HCT116 (cell line): ENCODE data around the gene GPR26. TPM values are rescaled to one million over a fixed set of nuclear protein-coding genes. Genes with fewer than 3 reads are reported as not detected.

ENCODE experiments used
- ATAC-seq: fragments of 200-7000 bp; cut with Tn5 transposase; 2 replicates; pipeline ENCODE4 v1.9.1; 2020; ENCODE audit warnings: mild to moderate bottlenecking, moderate library complexity
- BruUV-seq: library from RNA; stranded (reverse); fragments of 400-500 nt; replicated peaks from 2 replicates; lab custom pipeline; 2021; lab: Mats Ljungman, UMichigan
- CTCF ChIA-PET: fragments of 300-600 bp; sonication (Branson Sonifier 250); formaldehyde crosslinking; loops from one replicate; lab custom pipeline; 2021; ENCODE audit warnings: antibody characterized with exemption; lab: Charles Lee
- POLR2A ChIA-PET: fragments of 300-600, 350-600 bp; sonication (Branson Sonifier 250); formaldehyde crosslinking; loops from one replicate; lab custom pipeline; 2021; ENCODE audit warnings: antibody characterized with exemption; lab: Charles Lee
- RAD21 ChIA-PET, 2 experiments: fragments of 300-600 bp; sonication (Branson Sonifier 250); formaldehyde crosslinking; loops; one replicate each; lab custom pipeline; 2023; ENCODE audit warnings: low total read pairs in 2 of 2; ENCODE audit not compliant: uncharacterized antibody in 2 of 2, unreplicated experiment in 2 of 2, low non-redundant PET in 1 of 2; lab: Charles Lee
- DNase-seq: peaks from one replicate; pipeline ENCODE4 v3.0.0-alpha.2; 2010; ENCODE audit warnings: low read depth, low spot score
- H2AFZ ChIP-seq: fragments of 200-600 bp; shearing (Covaris generic), sonication (generic); 2 replicates; pipeline ENCODE4 v1.6.1; 2017; ENCODE audit warnings: low read depth, mixed run types, mixed read lengths, antibody characterized with exemption, low read length; ENCODE audit not compliant: poor library complexity, severe bottlenecking
- H3K27ac ChIP-seq: 2 replicates; pipeline ENCODE4 v1.5.1; 2012; ENCODE audit warnings: low read depth, low read length
- H3K27me3 ChIP-seq: fragments of 200-600 bp; sonication (generic); 2 replicates; pipeline ENCODE4 v1.6.1; 2016; ENCODE audit warnings: mixed run types, low read length, mixed read lengths; ENCODE audit not compliant: insufficient read depth
- H3K36me3 ChIP-seq, 2 experiments: fragments of 200-500 bp in 1 of 2; fragments of 200-600 bp in 1 of 2; sonication (Bioruptor generic) in 1 of 2; sonication (generic) in 1 of 2; 2 replicates each; pipeline versions ENCODE4 v1.5.1 to v1.6.1; 2014 to 2016; ENCODE audit warnings: low read length in 2 of 2, inconsistent platforms in 1 of 2, mixed read lengths in 1 of 2, mixed run types in 1 of 2; ENCODE audit not compliant: insufficient read depth in 2 of 2, control insufficient read depth in 1 of 2
- H3K4me1 ChIP-seq, 2 experiments: fragments of 200-600 bp in 1 of 2; sonication (generic) in 1 of 2; 2 replicates each; pipeline versions ENCODE4 v1.5.1 to v1.6.1; 2012 to 2017; ENCODE audit warnings: low read length in 2 of 2, inconsistent platforms in 1 of 2, mild to moderate bottlenecking in 1 of 2, mixed read lengths in 1 of 2, mixed run types in 1 of 2, moderate library complexity in 1 of 2; ENCODE audit not compliant: insufficient read depth in 2 of 2, control insufficient read depth in 1 of 2
- H3K4me2 ChIP-seq: fragments of 200-600 bp; sonication (generic); 2 replicates; pipeline ENCODE4 v1.6.1; 2017; ENCODE audit warnings: mixed run types, low read length, mixed read lengths
- H3K4me3 ChIP-seq, 2 experiments: fragments of 200-600 bp in 1 of 2; sonication (generic) in 1 of 2; replicated peaks in 1 of 2; 2 replicates each; pipeline ENCODE4 v1.5.1; 2011 to 2016; ENCODE audit warnings: low read length in 2 of 2, control low read depth in 1 of 2, low read depth in 1 of 2, mild to moderate bottlenecking in 1 of 2, mixed read lengths in 1 of 2, mixed run types in 1 of 2
- H3K79me2 ChIP-seq: fragments of 200-600 bp; sonication (generic); 2 replicates; pipeline ENCODE4 v1.6.1; 2017; ENCODE audit warnings: mild to moderate bottlenecking, mixed run types, low read length, moderate library complexity, mixed read lengths; ENCODE audit not compliant: insufficient read depth
- H3K9ac ChIP-seq: fragments of 200-600 bp; sonication (generic); 2 replicates; pipeline ENCODE4 v1.6.1; 2016; ENCODE audit warnings: low read length, mixed read lengths
- H3K9me2 ChIP-seq: fragments of 200-600 bp; sonication (generic), shearing (Covaris generic); 2 replicates; pipeline ENCODE4 v1.6.1; 2017; ENCODE audit warnings: mixed run types, mild to moderate bottlenecking, moderate library complexity; ENCODE audit not compliant: insufficient read depth
- H3K9me3 ChIP-seq, 2 experiments: fragments of 200-500 bp in 1 of 2; fragments of 200-600 bp in 1 of 2; sonication (Bioruptor generic) in 1 of 2; sonication (generic) in 1 of 2; 2 replicates each; pipeline ENCODE4 v1.6.1; 2014 to 2017; ENCODE audit warnings: low read length in 2 of 2, mixed read lengths in 2 of 2, inconsistent platforms in 1 of 2, low read depth in 1 of 2, mild to moderate bottlenecking in 1 of 2, mixed run types in 1 of 2, moderate library complexity in 1 of 2; ENCODE audit not compliant: control insufficient read depth in 1 of 2, insufficient read depth in 1 of 2
- H4K20me1 ChIP-seq: fragments of 200-600 bp; sonication (generic), shearing (Covaris generic); 2 replicates; pipeline ENCODE4 v1.6.1; 2017; ENCODE audit warnings: mixed run types, mild to moderate bottlenecking, moderate library complexity; ENCODE audit not compliant: insufficient read depth
- CTCF ChIP-seq, 3 experiments: fragments of 200-600 bp in 1 of 3; sonication (generic) in 1 of 3; IDR thresholded peaks in 2 of 3; conservative IDR thresholded peaks in 1 of 3; 2 replicates each; pipeline ENCODE4 v1.5.1; 2012 to 2017; ENCODE audit warnings: low read depth in 2 of 3, low read length in 2 of 3, antibody characterized with exemption in 1 of 3, borderline replicate concordance in 1 of 3, control low read depth in 1 of 3, mild to moderate bottlenecking in 1 of 3, mixed read lengths in 1 of 3, mixed run types in 1 of 3, moderate library complexity in 1 of 3; ENCODE audit not compliant: insufficient read depth in 1 of 3
- EGR1 ChIP-seq: IDR thresholded peaks from 2 replicates; pipeline ENCODE4 v1.6.1; 2012; ENCODE audit warnings: low read depth
- ELF1 ChIP-seq: IDR thresholded peaks from 2 replicates; pipeline ENCODE4 v1.6.1; 2012; ENCODE audit warnings: low read depth, borderline replicate concordance
- EZH2 ChIP-seq: fragments of 200-600 bp; sonication (generic); IDR thresholded peaks from 2 replicates; pipeline ENCODE4 v1.6.1; 2017; ENCODE audit warnings: antibody characterized with exemption, mixed run types
- POLR2AphosphoS5 ChIP-seq: IDR thresholded peaks from 2 replicates; pipeline ENCODE4 v1.6.1; 2011; ENCODE audit warnings: mild to moderate bottlenecking, low read depth, low read length, moderate library complexity
- RAD21 ChIP-seq: IDR thresholded peaks from 2 replicates; pipeline ENCODE4 v1.6.1; 2012; ENCODE audit warnings: low read depth, mild to moderate bottlenecking
- SP1 ChIP-seq: IDR thresholded peaks from 2 replicates; pipeline ENCODE4 v1.6.1; 2012; ENCODE audit warnings: low read depth
- SRF ChIP-seq: IDR thresholded peaks from 2 replicates; pipeline ENCODE4 v1.6.1; 2012; ENCODE audit warnings: low read depth
- TCF7L2 ChIP-seq: IDR thresholded peaks from 2 replicates; pipeline ENCODE4 v1.7.0; 2011; ENCODE audit warnings: borderline replicate concordance, inconsistent platforms; ENCODE audit not compliant: insufficient read depth, insufficient read length; ENCODE audit errors: extremely low read depth
- intact Hi-C: fragments of 100-400 bp; cut with micrococcal nuclease; formaldehyde crosslinking; loops from 2 replicates; pipeline ENCODE4 v1.10.0; 2022
- total RNA-seq: library from RNA; stranded (reverse); gene quantifications from one replicate; pipeline ENCODE4 v1.2.1, GENCODE V29; 2021; ENCODE audit not compliant: unreplicated experiment

Gene GPR26
- total RNA-seq, 1 experiment from 2014 or later, result not detected

GRCh38 chr10:123742751-123743440 lies 76.7 kb downstream of the GPR26 start:
- RAD21 ChIA-PET, result no interaction called here
- no peak overlapping the region for H3K9ac ChIP-seq
- no TSS peak for BruUV-seq
- H3K27ac ChIP-seq, result no peak overlapping the region
- peaks cover 56% of the 10 kb centered on the region for H3K27me3 ChIP-seq
- H3K9me2 ChIP-seq, result no peaks in the 10 kb centered on the region
- CTCF ChIA-PET, result no interaction called here
- DNase-seq (no peak), ATAC-seq (peak; percentile 43; the same call in 1 of the 2 replicates)
- no peak overlapping the region for H3K4me3 ChIP-seq
- intact Hi-C loops, result no loop called here
- TF ChIP-seq SRF (no peak), ELF1 (no peak), TCF7L2 (no peak), EGR1 (no peak), EZH2 (no peak), CTCF (IDR thresholded peaks at IDR 0.05 in 2 of 3, conservative IDR thresholded peaks at IDR 0.05 in 1 of 3; ENCODE audit: borderline replicate concordance in 1 of 3, insufficient read depth in 1 of 3, low read depth in 2 of 3, low read length in 2 of 3) (0 out of 6 replicates have a peak, but pooled peaks of 1 of the 3 experiments have one; percentile 8), SP1 (no peak), POLR2AphosphoS5 (no peak), RAD21 (peak; percentile 16; the same call in 1 of the 2 replicates)
- H3K79me2 ChIP-seq, result no peaks in the 10 kb centered on the region
- H3K4me2 ChIP-seq, result no peak overlapping the region
- no peaks in the 10 kb centered on the region for H3K36me3 ChIP-seq
- POLR2A ChIA-PET, result no interaction called here
- H3K4me1 ChIP-seq, result no peaks in the 10 kb centered on the region
- H2AFZ ChIP-seq, result no peak overlapping the region
- H3K9me3 ChIP-seq, result no peaks in the 10 kb centered on the region
- H4K20me1 ChIP-seq, result no peaks in the 10 kb centered on the region
